Measurements from ENCODE around the gene PPP1CA. TPM values are rescaled to one million over a fixed set of nuclear protein-coding genes. Genes with fewer than 3 reads are reported as not detected.

Gene PPP1CA
- total and polyA plus RNA-seq, 4 donors: 87.2 to 178 (median 157) TPM

- Histone ChIP-seq H3K4me3 (no peak overlapping the region), H3K4me1 (ENCODE audit: control insufficient read depth in 5 of 5, insufficient read depth in 5 of 5, low read length in 5 of 5) (peaks cover 5 to 34% (median 19%) of the 10 kb centered on the region in 5 donors), H3K27me3 (ENCODE audit: control insufficient read depth in 3 of 3, insufficient read depth in 3 of 3, low read length in 2 of 3) (peaks cover 0 to 7% (median 0%) of the 10 kb centered on the region in 3 donors), H3K36me3 (ENCODE audit: control insufficient read depth in 4 of 4, insufficient read depth in 4 of 4, low read length in 4 of 4) (no peaks in the 10 kb centered on the region), H3K9ac (ENCODE audit: insufficient read depth in 1 of 2, low read length in 2 of 2) (no peak overlapping the region), H3K27ac (ENCODE audit: low read depth in 1 of 2, low read length in 1 of 2) (no peak overlapping the region), H3K9me3 (ENCODE audit: control insufficient read depth in 4 of 4, insufficient read depth in 3 of 4, low read length in 3 of 4) (no peaks in the 10 kb centered on the region)
- ATAC-seq (ENCODE audit: insufficient read depth, low FRiP score) (no peak), DNase-seq (no peak)
- TF ChIP-seq, protein P1, sequence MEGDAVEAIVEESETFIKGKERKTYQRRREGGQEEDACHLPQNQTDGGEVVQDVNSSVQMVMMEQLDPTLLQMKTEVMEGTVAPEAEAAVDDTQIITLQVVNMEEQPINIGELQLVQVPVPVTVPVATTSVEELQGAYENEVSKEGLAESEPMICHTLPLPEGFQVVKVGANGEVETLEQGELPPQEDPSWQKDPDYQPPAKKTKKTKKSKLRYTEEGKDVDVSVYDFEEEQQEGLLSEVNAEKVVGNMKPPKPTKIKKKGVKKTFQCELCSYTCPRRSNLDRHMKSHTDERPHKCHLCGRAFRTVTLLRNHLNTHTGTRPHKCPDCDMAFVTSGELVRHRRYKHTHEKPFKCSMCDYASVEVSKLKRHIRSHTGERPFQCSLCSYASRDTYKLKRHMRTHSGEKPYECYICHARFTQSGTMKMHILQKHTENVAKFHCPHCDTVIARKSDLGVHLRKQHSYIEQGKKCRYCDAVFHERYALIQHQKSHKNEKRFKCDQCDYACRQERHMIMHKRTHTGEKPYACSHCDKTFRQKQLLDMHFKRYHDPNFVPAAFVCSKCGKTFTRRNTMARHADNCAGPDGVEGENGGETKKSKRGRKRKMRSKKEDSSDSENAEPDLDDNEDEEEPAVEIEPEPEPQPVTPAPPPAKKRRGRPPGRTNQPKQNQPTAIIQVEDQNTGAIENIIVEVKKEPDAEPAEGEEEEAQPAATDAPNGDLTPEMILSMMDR (IDR thresholded peaks at IDR 0.05; ENCODE audit: control extremely low read depth, extremely low read depth): no peak
- 51 to 58% methylated on average over 15 of the region's 15 CpGs for WGBS, 2 donors
Observed at GRCh38 chr11:67375320-67376055, 26.2 kb downstream of the PPP1CA start.

DNA sequence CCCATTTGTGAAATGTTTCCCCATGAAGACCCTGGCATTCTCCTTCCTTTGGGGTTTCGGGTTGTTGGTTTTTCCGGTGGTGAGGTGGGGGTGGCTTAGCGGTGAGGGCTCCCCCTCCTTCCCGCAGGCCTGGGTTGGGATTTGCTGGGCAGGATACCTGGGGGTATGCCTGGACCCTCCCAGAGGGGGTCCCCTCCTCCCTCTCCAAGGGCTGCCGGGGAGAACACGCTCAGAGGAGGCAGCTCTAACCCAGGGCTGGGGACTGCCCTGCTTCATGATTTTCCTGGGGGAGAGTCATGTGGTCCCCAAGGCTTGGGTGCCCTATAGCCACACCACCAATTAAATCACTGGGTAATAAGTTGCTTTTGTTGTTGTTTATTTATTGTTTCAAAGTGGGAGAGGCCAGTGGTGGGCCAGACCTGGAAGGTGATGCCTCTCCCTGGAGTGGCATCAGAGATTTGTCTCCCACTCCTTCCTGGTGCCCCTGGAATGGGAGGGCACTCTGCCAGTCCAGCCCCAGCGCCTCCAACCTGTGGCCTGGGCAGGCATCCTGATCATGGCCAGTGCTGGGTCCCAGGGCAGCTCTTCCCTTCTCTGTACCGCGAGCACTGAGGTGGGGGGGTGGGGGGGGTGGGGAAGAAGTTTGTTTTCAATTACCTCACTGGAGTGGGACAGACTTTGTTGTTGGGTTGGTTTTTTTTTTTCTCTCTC, 26.9 kb downstream of the PPP1CA start:
- Histone ChIP-seq H3K27ac (ENCODE audit: low read depth in 1 of 2, low read length in 1 of 2) (peak overlapping the region; percentile 80 to 98), H3K9ac (ENCODE audit: insufficient read depth in 1 of 2, low read length in 2 of 2) (no peak overlapping the region), H3K4me1 (ENCODE audit: control insufficient read depth in 5 of 5, insufficient read depth in 5 of 5, low read length in 5 of 5) (peaks cover 5 to 40% (median 21%) of the 10 kb centered on the region in 5 donors), H3K4me3 (no peak overlapping the region), H3K36me3 (ENCODE audit: control insufficient read depth in 4 of 4, insufficient read depth in 4 of 4, low read length in 4 of 4) (no peaks in the 10 kb centered on the region), H3K27me3 (ENCODE audit: control insufficient read depth in 3 of 3, insufficient read depth in 3 of 3, low read length in 2 of 3) (peaks cover 0 to 7% (median 0%) of the 10 kb centered on the region in 3 donors), H3K9me3 (ENCODE audit: control insufficient read depth in 4 of 4, insufficient read depth in 3 of 4, low read length in 3 of 4) (no peaks in the 10 kb centered on the region)
- TF ChIP-seq, protein P1 (IDR thresholded peaks at IDR 0.05; ENCODE audit: control extremely low read depth, extremely low read depth): no peak
- DNase-seq (no peak), ATAC-seq (ENCODE audit: insufficient read depth, low FRiP score) (no peak)
- 16 to 24% methylated on average over 9 of the region's 9 CpGs for WGBS, 2 donors

DNA sequence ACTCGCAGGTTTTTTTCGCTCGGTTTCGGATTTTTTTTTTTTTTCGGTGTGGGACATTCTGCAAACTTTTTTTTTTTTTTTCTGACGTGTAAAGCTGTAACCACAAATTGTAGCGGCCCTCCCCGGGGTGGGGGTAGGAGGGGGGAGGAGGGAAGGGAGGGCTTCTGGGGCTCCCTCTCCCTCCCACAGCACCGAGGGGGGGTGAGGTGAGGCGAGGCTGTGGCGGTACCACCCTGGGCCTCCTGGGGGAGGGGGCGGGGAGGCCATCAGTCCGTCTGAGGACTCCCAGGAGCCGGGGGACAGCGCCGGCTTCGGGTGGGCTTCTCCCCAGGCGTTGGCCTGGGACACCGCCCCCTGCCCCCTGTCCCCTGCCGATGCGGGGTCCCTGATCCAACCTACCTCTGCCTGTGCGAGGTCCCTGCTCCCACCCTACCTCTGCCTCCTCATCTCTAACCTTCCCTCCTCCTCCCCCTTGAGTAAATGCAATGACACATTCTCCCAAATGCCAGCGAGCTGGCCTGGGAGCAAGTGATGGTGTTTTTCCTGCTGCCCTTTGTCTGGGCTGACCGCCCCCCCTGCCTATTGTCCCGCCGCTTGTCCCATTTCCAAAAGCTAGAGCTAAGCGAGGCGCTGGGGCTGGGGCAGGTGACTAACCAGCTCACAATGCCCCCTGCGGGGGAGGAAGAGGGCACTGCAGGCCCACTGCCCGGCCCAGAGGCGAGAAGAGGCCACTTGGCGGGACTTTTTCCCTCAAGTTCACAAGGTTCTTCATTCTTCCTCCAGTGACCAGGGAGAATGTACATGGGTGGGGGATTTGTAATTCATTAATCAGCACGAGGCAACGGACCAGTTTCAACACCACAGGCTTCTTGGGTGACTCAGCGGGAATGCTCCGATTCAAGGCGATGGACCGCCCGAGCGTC, 27.7 kb downstream of the PPP1CA start:
- Histone ChIP-seq H3K27me3 (ENCODE audit: control insufficient read depth in 3 of 3, insufficient read depth in 3 of 3, low read length in 2 of 3) (peaks cover 0 to 7% (median 0%) of the 10 kb centered on the region in 3 donors), H3K36me3 (ENCODE audit: control insufficient read depth in 4 of 4, insufficient read depth in 4 of 4, low read length in 4 of 4) (no peaks in the 10 kb centered on the region), H3K9me3 (ENCODE audit: control insufficient read depth in 4 of 4, insufficient read depth in 3 of 4, low read length in 3 of 4) (no peaks in the 10 kb centered on the region), H3K9ac (ENCODE audit: insufficient read depth in 1 of 2, low read length in 2 of 2) (peak overlapping the region in 1 of 2 donors; percentile 38), H3K4me1 (ENCODE audit: control insufficient read depth in 5 of 5, insufficient read depth in 5 of 5, low read length in 5 of 5) (peaks cover 5 to 48% (median 21%) of the 10 kb centered on the region in 5 donors), H3K4me3 (peak overlapping the region; percentile 56), H3K27ac (ENCODE audit: low read depth in 1 of 2, low read length in 1 of 2) (peak overlapping the region; percentile 93 to 98)
- TF ChIP-seq, protein P1 (IDR thresholded peaks at IDR 0.05; ENCODE audit: control extremely low read depth, extremely low read depth): peak; percentile 39
- peak; percentile 74 to 81 (median 77) for DNase-seq
- ATAC-seq (ENCODE audit: insufficient read depth, low FRiP score): peak; percentile 68
- 2 to 6% methylated on average over 34 to 40 of the region's 40 CpGs for WGBS, 2 donors

Measured in lung (tissue), 12 donors.